Endothelial cell (in vitro differentiated cells): ENCODE results near the gene CAST. TPM values are rescaled to one million over a fixed set of nuclear protein-coding genes. Genes with fewer than 3 reads are reported as not detected.
A peak's percentile ranks its signal among the peaks of the same experiment; 100 is the strongest.

Experiments used
- DNase-seq: peaks from one replicate; pipeline ENCODE4 v3.0.0; 2021; ENCODE audit warnings: low spot score
- H3K27ac Mint-ChIP-seq: one replicate; pipeline ENCODE4 v1.8.0; 2021; ENCODE audit warnings: mixed read lengths, inconsistent platforms; ENCODE audit not compliant: unreplicated experiment
- H3K27me3 Mint-ChIP-seq: one replicate; pipeline ENCODE4 v1.8.0; 2021; ENCODE audit warnings: mild to moderate bottlenecking, moderate library complexity, mixed read lengths, inconsistent platforms; ENCODE audit not compliant: unreplicated experiment
- H3K36me3 Mint-ChIP-seq: one replicate; pipeline ENCODE4 v1.8.0; 2021; ENCODE audit warnings: mild to moderate bottlenecking, low read depth, mixed read lengths, inconsistent platforms; ENCODE audit not compliant: unreplicated experiment
- H3K4me1 Mint-ChIP-seq: one replicate; pipeline ENCODE4 v1.8.0; 2021; ENCODE audit warnings: mild to moderate bottlenecking, mixed read lengths, inconsistent platforms; ENCODE audit not compliant: unreplicated experiment
- H3K4me3 Mint-ChIP-seq: one replicate; pipeline ENCODE4 v1.8.0; 2021; ENCODE audit warnings: mild to moderate bottlenecking, mixed read lengths, inconsistent platforms; ENCODE audit not compliant: unreplicated experiment
- H3K9me3 Mint-ChIP-seq: one replicate; pipeline ENCODE4 v1.8.0; 2021; ENCODE audit warnings: mixed read lengths, inconsistent platforms; ENCODE audit not compliant: unreplicated experiment
- CTCF ChIP-seq: fragments of 200-600 bp; sonication (generic); IDR thresholded peaks from one replicate; pipeline ENCODE4 v1.5.0; 2021; ENCODE audit warnings: antibody characterized with exemption; ENCODE audit not compliant: unreplicated experiment
- total RNA-seq: library from RNA; stranded (reverse); fragmentation: NEBNext Ultra II Directional; extraction: Animal tissue kit (Norgen Biotek cat#: 25700); gene quantifications from one replicate; pipeline ENCODE4 v1.2.1, GENCODE V29; 2021; ENCODE audit not compliant: unreplicated experiment

CAST gene
- total RNA-seq, 1 donor from 2014 or later, result 105 TPM

DNA sequence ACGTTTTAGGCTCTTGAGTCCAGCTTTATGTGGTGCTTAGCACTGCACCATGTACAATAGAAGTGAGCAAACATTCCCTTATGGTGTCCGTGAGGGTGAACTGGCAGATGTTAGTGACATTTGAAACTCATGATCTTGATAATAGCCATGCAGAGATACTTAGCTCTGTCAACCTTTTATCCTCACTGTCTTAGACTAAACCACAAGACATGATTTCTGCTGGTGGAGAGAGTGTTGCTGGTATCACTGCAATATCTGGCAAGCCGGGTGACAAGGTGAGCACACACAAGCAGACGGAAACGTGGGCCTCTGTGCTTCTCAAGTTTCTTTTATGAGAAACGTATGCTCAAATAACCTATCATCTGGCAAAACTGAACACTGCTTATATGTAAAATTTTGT is 68.4 kb downstream of the CAST start:
- DNase-seq, result no peak
- Mint-ChIP-seq H3K27me3 (peaks cover 3% of the 10 kb centered on the region), H3K4me3 (no peak overlapping the region), H3K36me3 (peaks cover 9% of the 10 kb centered on the region), H3K9me3 (no peaks in the 10 kb centered on the region), H3K27ac (no peak overlapping the region), H3K4me1 (peaks cover 10% of the 10 kb centered on the region)
- no peak for TF ChIP-seq CTCF

DNA sequence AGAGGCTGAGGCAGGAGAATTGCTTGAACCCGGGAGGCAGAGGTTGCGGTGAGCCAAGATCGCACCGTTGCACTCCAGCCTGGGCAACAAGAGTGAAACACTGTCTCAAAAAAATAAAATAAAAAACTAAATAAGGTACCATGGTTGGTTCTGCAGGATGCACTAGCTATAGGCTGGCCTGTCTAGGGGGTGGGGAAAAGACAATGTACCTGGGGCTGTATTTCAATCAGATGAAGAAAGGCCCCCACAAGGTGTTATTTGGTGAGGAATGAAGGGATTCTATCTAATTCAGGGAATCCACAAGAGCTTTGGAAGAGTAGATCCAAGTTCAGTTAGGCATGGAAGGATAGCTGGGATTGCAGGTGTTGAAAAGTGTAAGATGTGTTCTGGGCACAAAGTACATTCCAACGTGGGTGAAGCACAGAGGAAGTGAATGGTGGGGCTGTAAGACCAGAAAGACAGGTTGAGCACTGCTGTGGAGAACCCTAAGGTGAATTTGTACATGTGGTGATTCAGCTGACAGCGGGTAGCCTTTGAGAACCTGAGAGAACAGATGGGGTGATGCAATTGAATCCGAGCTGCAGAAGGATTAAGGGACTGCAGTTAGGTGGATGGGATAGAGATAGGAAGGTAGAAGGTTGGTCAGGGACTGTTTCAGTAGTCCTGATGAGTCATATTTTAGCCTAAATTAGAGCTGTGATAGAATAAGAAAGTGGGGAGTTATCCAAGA is 71.8 kb downstream of the CAST start:
- Mint-ChIP-seq H3K4me1 (peaks cover 10% of the 10 kb centered on the region), H3K4me3 (peak overlapping the region; percentile 7), H3K27me3 (peaks cover 3% of the 10 kb centered on the region), H3K27ac (peak overlapping the region; percentile 40), H3K36me3 (peaks cover 17% of the 10 kb centered on the region), H3K9me3 (no peaks in the 10 kb centered on the region)
- TF ChIP-seq CTCF, result no peak
- DNase-seq, result no peak

DNA sequence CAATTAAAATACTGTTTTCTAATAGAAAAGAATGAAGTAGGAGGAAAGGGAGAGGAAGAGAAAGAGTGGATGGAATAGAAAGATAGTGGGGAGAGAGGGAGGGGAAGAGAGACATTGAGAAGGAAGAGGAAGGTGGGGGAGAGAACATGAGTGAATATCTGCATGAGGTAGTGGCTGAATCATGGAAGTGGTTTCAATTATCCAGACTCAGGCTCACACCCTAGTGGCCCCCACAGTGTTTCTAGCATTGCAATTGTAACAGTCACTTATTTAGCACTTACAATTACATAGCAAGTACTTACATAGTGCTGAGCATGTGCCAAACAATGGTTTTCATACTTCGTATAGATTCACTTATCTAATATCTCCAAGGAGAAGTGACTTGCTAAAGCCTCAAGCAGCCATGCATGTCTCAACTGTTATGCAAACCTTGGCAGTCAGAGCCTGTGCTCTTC is 72.7 kb downstream of the CAST start:
- Mint-ChIP-seq H3K4me3 (no peak overlapping the region), H3K27ac (no peak overlapping the region), H3K9me3 (no peaks in the 10 kb centered on the region), H3K27me3 (peaks cover 3% of the 10 kb centered on the region), H3K36me3 (peaks cover 13% of the 10 kb centered on the region), H3K4me1 (peaks cover 10% of the 10 kb centered on the region)
- no peak for DNase-seq
- TF ChIP-seq CTCF, result no peak

DNA sequence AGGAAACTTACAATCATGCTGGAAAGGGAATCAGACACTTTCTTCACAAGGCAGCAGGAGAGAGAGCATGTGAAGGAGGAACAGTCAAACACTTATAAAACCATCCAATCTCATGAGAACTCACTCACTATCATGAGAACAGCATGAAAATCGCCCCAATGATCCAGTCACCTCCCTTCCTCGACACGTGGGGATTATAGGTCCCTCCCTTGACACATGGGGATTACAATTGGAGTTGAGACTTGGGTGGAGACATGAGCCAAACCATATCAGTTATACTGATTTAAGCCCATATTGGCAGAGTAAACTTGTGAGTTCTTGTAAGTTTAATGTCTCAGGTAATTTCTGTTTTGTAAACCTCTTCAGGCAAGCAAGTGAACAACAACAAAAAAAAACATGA is 74.8 kb downstream of the CAST start:
- no peak overlapping the region for H3K27ac Mint-ChIP-seq
- H3K4me1 Mint-ChIP-seq, result peaks cover 10% of the 10 kb centered on the region
- TF ChIP-seq CTCF, result no peak
- H3K27me3 Mint-ChIP-seq, result peaks cover 3% of the 10 kb centered on the region
- DNase-seq, result no peak
- no peaks in the 10 kb centered on the region for H3K9me3 Mint-ChIP-seq
- peaks cover 24% of the 10 kb centered on the region for H3K36me3 Mint-ChIP-seq
- no peak overlapping the region for H3K4me3 Mint-ChIP-seq

GRCh38 chr5:96741106-96741505 is 78.9 kb downstream of the CAST start:
- no peak overlapping the region for H3K27ac Mint-ChIP-seq
- no peak for DNase-seq
- no peak overlapping the region for H3K4me3 Mint-ChIP-seq
- no peaks in the 10 kb centered on the region for H3K4me1 Mint-ChIP-seq
- no peak for TF ChIP-seq CTCF
- peaks cover 45% of the 10 kb centered on the region for H3K36me3 Mint-ChIP-seq
- peaks cover 1% of the 10 kb centered on the region for H3K27me3 Mint-ChIP-seq
- H3K9me3 Mint-ChIP-seq, result no peaks in the 10 kb centered on the region
